ENCODE data around the gene RCC1.
"Not testable (repeated sequence)": the region's sequence is repeated elsewhere in the genome, so short reads cannot be mapped to it uniquely, and the experiment has no call there.

Gene RCC1

GRCh38 chr1:28505406-28506187, at the start of gene RCC1:
RCC1 (plus strand) TSS chr1:28506043; CDS start chr1:28529867, 23,824 bp downstream.
- peak; percentile 94 for DNase-seq

- peak; percentile 12 for DNase-seq
Measured at GRCh38 chr1:28456078-28456477, 49.8 kb upstream of the RCC1 start.

GRCh38 chr1:28457678-28458077, 48.2 kb upstream of the RCC1 start:
- DNase-seq, result no peak

GRCh38 chr1:28458237-28459228, 47.3 kb upstream of the RCC1 start:
- no peak for DNase-seq

- no peak for DNase-seq
Measured at GRCh38 chr1:28466226-28466778, 39.5 kb upstream of the RCC1 start.

- no peak for DNase-seq
Measured at GRCh38 chr1:28470146-28470545, 35.7 kb upstream of the RCC1 start.

- DNase-seq, result not testable (repeated sequence)
Measured at GRCh38 chr1:28479497-28479896, 26.3 kb upstream of the RCC1 start.

GRCh38 chr1:28480308-28480707, 25.5 kb upstream of the RCC1 start:
- DNase-seq, result no peak

GRCh38 chr1:28482138-28482537, 23.7 kb upstream of the RCC1 start:
- DNase-seq, result no peak

GRCh38 chr1:28482702-28483101, 23.1 kb upstream of the RCC1 start:
- DNase-seq, result no peak

- DNase-seq, result no peak
Measured at GRCh38 chr1:28494737-28495136, 11.1 kb upstream of the RCC1 start.

GRCh38 chr1:28499553-28499952, 6.3 kb upstream of the RCC1 start:
- DNase-seq, result no peak

- DNase-seq, result no peak
Measured at GRCh38 chr1:28501925-28502324, 3.9 kb upstream of the RCC1 start.

GRCh38 chr1:28503117-28503516, 2.7 kb upstream of the RCC1 start:
- no peak for DNase-seq

GRCh38 chr1:28506907-28507246, 1.0 kb downstream of the RCC1 start:
- DNase-seq, result no peak

GRCh38 chr1:28507247-28507645, 1.4 kb downstream of the RCC1 start:
- DNase-seq, result no peak

- no peak for DNase-seq
Measured at GRCh38 chr1:28507646-28508434, 2.0 kb downstream of the RCC1 start.

GRCh38 chr1:28508435-28508754, 2.6 kb downstream of the RCC1 start:
- DNase-seq, result no peak

- DNase-seq, result no peak
Measured at GRCh38 chr1:28509705-28510272, 3.9 kb downstream of the RCC1 start.

- DNase-seq, result no peak
Measured at GRCh38 chr1:28510273-28510969, 4.6 kb downstream of the RCC1 start.

GRCh38 chr1:28510970-28511440, 5.2 kb downstream of the RCC1 start:
- no peak for DNase-seq

Data from NCI-H226 (cell line).